Fibroblast of peridontal ligament (primary cell): ENCODE measurements around the gene LAMTOR4.
"Not testable (repeated sequence)": the region's sequence is repeated elsewhere in the genome, so short reads cannot be mapped to it uniquely, and the experiment has no call there.

Experiments used
- DNase-seq: peaks from one replicate; pipeline ENCODE4 v3.0.0-alpha.2; 2010; ENCODE audit errors: extremely low read depth

LAMTOR4 gene

GRCh38 chr7:100122568-100122967 is 26.1 kb upstream of the LAMTOR4 start:
- no peak for DNase-seq

GRCh38 chr7:100124301-100125230 is 24.2 kb upstream of the LAMTOR4 start:
- DNase-seq: no peak

DNA sequence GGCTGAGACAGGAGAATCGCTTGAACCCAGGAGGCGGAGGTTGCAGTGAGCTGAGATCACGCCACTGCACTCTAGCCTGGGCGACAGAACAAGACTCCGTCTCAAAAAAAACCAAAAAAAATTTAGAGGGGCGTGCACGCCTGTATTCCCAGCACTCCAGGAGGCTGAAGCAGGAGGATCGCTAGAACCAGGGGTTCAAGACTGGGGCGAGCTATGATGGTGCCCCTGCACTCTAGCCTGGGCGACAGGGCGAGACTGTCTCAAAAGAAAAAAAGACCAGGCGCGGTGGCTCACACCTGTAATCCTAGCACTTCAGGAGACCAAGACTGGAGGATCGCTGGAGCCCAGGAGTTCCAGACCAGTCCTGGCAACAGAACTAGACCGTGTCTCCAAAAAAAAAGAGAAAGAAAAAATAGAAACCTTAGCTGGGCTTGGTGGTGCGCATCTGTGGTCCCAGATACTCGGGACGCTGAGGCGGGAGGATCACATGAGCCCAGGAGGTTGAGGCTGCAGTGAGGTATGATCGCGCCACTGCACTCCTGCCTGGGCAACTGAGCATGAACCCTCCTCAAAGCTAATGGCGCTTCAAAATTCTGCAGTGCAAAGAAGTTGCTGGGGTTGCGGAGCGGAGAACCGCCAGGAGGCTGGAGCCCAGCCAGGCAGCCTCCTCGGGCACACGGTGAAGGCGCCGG is 22.3 kb upstream of the LAMTOR4 start:
- no peak for DNase-seq

GRCh38 chr7:100126931-100127865 is 21.5 kb upstream of the LAMTOR4 start, which contains the start of gene MBLAC1:
Gene MBLAC1 (plus strand): TSS chr7:100126967. CDS start chr7:100127396, 429 bp downstream.
- DNase-seq: peak; percentile 93

- DNase-seq: no peak
Measured at GRCh38 chr7:100127866-100128636, 20.7 kb upstream of the LAMTOR4 start.

DNA sequence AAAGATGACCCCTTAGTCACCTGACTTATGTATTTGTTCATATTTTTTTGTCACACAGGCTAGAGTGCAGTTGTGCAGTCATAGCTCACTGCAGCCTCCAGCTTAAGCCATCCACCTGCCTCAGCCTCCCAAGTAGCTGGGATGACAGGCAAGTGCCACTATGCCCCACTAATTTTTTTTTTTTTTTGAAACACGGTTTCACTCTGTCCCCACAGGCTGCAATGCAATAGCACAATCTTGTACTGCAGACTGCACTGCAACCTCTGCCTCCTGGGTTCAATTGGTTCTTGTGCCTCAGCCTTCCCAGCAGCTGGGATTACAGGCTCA is 20.1 kb upstream of the LAMTOR4 start:
- no peak for DNase-seq

DNA sequence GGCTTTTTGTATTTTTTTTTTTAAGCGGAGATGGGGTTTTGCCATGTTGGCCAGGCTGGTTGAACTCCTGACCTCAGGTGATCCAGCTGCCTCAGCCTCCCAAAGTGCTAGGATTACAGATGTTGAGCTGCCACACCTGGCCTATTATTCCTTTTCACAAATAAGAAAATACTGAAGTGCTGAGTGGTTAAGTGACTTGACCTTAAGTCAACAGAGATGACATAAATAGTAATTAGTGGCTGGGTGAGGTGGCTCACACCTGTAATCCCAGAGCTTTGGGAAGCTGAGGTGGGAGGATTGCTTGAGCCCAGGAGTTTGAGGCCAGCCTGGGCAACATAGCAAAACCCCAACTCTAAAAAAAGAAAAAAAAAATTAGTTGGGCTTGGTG is 18.5 kb upstream of the LAMTOR4 start:
- not testable (repeated sequence) for DNase-seq

- DNase-seq: peak; percentile 41
Measured at GRCh38 chr7:100130608-100131453, 17.9 kb upstream of the LAMTOR4 start.

DNA sequence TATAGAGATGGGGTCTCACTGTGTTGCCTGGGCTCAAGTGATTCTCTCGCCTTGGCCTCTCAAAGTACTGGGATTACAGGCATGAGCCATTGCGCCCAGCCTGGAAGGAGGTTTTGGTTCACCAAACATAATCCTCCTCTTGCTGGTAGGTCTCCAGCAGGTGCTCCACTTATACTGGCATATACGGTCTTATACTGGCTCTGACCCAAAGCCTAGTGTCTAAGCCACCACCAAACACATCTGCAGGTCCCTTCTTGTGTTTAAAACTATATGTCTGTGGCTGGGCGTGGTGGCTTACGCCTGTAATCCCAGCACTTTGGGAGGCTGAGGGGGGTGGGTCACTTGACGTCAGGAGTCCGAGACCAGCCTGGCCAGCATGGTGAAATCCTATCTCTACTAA is 16.6 kb upstream of the LAMTOR4 start:
- DNase-seq: no peak

- DNase-seq: peak; percentile 61
Measured at GRCh38 chr7:100132697-100133151, 16.0 kb upstream of the LAMTOR4 start.

- DNase-seq: no peak
Measured at GRCh38 chr7:100137851-100138760, 10.6 kb upstream of the LAMTOR4 start.

DNA sequence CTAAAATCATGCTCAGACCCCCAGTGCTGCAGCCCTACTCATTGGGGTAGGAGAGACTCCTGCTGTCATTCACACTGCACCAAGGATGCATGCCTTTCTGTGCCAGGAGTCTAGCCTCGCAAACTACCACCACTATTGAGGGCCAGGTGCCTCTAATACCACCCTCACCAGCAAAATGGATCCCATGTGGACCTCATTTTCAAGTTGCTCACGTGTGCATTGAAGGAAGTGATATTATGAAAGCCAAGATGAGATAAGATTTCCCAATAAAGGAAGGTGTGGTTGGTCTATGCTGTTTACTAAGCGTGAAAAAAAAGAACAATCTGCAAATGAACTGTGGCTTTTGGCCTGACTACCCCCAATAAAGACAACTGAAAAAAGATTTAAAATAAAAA is 7.2 kb upstream of the LAMTOR4 start:
- no peak for DNase-seq

- DNase-seq: no peak
Measured at GRCh38 chr7:100142461-100142860, 6.3 kb upstream of the LAMTOR4 start.

GRCh38 chr7:100146350-100146749 is 2.4 kb upstream of the LAMTOR4 start:
- not testable (repeated sequence) for DNase-seq

DNA sequence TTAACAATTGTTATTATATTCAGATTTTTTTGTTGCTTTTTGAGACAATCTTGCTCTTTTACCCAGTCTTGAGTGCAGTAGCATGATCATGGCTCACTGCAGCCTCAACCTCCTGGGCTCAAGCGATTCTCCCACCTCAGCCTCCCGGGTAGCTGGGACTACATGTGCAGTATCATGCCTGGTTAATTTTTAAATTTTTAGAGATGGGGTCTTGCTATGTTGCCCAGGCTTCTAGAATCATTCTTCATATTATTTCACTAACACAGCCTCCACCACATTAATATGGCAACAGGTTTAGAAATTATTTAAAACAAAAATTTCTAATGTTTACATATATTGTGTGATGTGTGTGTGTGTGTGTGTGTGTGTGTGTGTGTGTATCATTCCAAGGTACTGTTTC is 1.4 kb upstream of the LAMTOR4 start:
- no peak for DNase-seq

GRCh38 chr7:100148225-100148558 is 526 bp upstream of the LAMTOR4 start:
- no peak for DNase-seq

DNA sequence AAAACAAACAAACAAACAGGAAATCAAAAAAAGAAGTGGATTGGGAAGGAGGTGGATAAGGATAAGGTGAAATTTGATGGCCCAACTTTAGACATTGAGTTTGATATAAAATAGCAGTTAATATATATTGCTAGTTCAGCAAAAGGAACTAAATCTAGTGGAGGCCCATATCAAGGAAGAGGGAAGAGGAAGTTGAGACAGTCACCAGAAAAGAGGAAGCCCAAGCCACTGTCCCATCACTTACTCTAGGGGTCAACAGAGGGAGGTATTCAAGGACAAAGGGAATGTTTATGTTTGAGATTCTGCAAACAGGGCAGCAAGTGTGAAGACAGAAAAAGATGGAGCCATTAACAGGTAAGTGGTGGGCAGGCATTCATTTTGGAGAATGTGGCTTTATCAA is 3.7 kb downstream of the LAMTOR4 start:
- DNase-seq: no peak

GRCh38 chr7:100152937-100153666 is 4.4 kb downstream of the LAMTOR4 start:
- no peak for DNase-seq
